ENCODE measurements around the gene TP63.

DNA sequence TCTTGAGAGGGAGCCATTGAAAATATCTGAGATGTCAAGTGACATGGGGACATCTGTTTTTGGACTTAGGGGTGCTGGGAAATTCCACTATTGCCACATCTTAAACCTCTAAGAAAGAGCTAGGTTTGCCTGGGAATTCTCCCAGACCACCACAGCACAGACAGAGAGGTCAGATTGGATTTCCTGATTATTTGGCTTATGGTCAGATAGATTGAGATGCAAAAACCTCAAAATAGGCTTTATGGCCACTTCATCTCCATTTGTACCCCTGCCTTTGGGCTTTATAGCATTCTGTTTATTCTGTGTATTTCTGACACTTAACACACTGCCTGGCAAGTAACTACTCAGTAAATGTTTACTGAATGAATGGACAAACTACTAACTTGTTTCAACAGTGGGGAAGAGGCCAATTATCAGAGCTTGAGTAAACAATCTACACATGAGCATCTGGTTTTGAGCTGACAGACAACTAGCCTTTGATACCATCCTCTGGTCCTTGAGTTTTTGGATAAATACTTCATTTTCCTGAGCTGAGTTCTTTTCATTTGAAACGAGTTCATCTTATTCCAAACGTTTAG, 81.8 kb downstream of the TP63 start:
- TF ChIP-seq BHLHE40 (IDR thresholded peaks at IDR 0.05; ENCODE audit: low read depth, low read length) (no peak), POLR2A (IDR thresholded peaks at IDR 0.05; ENCODE audit: low read length) (no peak), HDAC2 (IDR thresholded peaks at IDR 0.05) (no peak), KDM5A (IDR thresholded peaks at IDR 0.05) (no peak)
- TF ChIP-seq, protein P1, sequence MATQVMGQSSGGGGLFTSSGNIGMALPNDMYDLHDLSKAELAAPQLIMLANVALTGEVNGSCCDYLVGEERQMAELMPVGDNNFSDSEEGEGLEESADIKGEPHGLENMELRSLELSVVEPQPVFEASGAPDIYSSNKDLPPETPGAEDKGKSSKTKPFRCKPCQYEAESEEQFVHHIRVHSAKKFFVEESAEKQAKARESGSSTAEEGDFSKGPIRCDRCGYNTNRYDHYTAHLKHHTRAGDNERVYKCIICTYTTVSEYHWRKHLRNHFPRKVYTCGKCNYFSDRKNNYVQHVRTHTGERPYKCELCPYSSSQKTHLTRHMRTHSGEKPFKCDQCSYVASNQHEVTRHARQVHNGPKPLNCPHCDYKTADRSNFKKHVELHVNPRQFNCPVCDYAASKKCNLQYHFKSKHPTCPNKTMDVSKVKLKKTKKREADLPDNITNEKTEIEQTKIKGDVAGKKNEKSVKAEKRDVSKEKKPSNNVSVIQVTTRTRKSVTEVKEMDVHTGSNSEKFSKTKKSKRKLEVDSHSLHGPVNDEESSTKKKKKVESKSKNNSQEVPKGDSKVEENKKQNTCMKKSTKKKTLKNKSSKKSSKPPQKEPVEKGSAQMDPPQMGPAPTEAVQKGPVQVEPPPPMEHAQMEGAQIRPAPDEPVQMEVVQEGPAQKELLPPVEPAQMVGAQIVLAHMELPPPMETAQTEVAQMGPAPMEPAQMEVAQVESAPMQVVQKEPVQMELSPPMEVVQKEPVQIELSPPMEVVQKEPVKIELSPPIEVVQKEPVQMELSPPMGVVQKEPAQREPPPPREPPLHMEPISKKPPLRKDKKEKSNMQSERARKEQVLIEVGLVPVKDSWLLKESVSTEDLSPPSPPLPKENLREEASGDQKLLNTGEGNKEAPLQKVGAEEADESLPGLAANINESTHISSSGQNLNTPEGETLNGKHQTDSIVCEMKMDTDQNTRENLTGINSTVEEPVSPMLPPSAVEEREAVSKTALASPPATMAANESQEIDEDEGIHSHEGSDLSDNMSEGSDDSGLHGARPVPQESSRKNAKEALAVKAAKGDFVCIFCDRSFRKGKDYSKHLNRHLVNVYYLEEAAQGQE (IDR thresholded peaks at IDR 0.05): no peak

Data from A549 (cell line).